Thyroid gland (tissue), 4 donors: ENCODE results near the gene NBEAL2.

ENCODE experiments used
- POLR2A ChIP-seq, 2 donors: fragments of 450-650 bp; IDR thresholded peaks; one replicate each; pipeline ENCODE4 v1.6.1; 2017; ENCODE audit warnings: antibody characterized with exemption in 2 of 2, mild to moderate bottlenecking in 2 of 2, moderate library complexity in 1 of 2
- TF ChIP-seq, protein P1 (sequence below), 6 experiments: fragments of 200-600 bp in 3 of 6; fragments of 450-650 bp in 3 of 6; sonication (generic) in 3 of 6; IDR thresholded peaks; one replicate each; pipeline ENCODE4 v1.5.1; 2016 to 2019; ENCODE audit warnings: antibody characterized with exemption in 6 of 6, mild to moderate bottlenecking in 2 of 6, inconsistent platforms in 1 of 6, moderate library complexity in 1 of 6

DNA sequence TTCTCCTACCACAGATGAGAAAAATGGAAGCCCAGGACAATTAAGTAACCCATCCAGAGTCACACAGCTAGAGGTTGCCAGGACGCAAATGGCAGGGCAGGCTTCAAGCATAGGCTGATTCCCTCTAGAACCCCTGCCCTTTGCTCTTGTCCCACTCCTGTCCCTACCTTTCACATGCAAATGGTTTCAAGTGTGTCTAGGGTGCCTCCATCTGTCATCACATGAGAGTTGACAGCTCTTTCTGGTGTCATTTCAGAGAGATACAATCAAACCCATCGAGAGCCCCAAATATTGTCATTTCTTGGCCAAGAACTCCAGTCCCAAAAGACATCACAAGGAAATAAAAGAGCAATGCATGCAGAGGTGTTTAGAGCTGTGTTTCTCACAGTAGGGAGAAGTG lies 26.7 kb upstream of the NBEAL2 start:
- TF ChIP-seq, protein P1, sequence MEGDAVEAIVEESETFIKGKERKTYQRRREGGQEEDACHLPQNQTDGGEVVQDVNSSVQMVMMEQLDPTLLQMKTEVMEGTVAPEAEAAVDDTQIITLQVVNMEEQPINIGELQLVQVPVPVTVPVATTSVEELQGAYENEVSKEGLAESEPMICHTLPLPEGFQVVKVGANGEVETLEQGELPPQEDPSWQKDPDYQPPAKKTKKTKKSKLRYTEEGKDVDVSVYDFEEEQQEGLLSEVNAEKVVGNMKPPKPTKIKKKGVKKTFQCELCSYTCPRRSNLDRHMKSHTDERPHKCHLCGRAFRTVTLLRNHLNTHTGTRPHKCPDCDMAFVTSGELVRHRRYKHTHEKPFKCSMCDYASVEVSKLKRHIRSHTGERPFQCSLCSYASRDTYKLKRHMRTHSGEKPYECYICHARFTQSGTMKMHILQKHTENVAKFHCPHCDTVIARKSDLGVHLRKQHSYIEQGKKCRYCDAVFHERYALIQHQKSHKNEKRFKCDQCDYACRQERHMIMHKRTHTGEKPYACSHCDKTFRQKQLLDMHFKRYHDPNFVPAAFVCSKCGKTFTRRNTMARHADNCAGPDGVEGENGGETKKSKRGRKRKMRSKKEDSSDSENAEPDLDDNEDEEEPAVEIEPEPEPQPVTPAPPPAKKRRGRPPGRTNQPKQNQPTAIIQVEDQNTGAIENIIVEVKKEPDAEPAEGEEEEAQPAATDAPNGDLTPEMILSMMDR (IDR thresholded peaks at IDR 0.05) = no peak
- no peak for TF ChIP-seq POLR2A (IDR thresholded peaks at IDR 0.05)
